ENCODE data around the gene ROBO1.

Gene ROBO1

DNA sequence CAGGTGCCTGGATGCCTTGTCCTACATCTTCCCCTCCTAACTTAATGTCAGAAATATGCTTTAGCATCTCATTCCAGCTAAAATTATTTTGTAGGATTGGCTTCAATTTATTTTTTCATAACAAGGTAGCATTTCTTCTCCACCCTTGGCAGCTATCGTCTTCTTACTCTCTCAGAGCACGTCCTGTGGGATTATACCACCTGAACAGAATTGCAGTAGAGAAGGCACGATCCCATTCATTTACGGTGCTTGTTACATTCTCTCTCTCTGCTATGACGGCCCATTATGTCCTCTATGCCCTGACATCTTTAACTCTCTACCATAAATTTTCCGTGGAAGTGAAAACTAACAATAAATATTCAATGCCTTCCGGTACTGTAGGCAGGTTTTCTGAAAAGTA lies 103.3 kb downstream of the ROBO1 start:
- DNase-seq: no peak

DNA sequence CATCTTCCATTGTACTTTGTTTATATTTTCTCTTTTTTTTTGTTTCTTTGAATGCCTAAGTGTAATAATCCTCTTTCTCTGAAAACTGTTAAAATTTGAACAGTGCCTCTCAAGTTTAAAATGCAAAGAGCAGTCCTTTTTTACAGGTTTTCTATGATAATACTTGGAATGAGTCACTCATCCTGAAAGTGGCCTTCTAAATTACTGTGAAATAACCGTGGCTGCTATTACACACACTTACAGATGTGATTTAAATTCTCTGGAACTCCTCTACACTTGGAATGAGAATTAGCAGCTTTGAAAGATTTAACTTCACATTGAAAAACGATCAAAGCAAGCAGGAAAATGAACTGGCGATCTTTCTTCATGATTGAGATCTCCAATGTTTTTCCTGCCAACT lies 105.9 kb downstream of the ROBO1 start:
- no peak for DNase-seq

DNA sequence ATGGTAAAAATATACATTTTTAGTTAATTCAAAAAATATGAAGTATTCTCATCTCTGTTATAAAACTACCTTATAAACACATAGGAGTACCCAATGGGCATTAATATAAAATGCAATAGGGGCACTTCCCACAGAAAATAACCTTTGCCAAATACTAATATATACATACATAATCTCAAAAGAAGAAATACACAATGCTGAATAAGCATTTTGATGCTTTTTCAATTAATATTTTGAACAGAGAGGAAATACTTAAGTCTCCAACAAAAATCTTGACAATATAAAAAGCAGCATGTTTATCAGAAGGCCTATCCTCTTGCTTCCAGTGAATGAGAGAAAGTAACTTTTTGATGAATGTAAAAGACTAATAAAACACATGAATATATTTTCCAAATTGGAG lies 110.7 kb downstream of the ROBO1 start:
- DNase-seq: no peak

DNA sequence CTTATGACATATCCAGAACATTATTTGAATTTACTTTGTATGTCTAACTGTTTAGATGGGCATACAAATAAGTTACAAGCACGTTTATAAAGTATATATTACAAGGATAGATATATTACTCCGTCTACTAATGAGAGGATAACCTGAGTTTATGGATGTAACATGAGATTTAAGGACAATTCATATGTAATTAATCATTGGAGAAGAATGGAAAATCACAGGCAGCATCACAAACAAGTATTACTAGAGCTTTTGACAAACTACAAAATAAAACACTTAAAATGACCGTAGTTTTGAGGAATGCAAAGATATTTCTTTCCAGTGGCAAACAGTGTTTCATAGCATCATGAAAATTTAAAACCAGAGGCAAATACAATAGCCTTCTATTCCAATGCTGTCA lies 113.8 kb downstream of the ROBO1 start:
- DNase-seq: no peak

DNA sequence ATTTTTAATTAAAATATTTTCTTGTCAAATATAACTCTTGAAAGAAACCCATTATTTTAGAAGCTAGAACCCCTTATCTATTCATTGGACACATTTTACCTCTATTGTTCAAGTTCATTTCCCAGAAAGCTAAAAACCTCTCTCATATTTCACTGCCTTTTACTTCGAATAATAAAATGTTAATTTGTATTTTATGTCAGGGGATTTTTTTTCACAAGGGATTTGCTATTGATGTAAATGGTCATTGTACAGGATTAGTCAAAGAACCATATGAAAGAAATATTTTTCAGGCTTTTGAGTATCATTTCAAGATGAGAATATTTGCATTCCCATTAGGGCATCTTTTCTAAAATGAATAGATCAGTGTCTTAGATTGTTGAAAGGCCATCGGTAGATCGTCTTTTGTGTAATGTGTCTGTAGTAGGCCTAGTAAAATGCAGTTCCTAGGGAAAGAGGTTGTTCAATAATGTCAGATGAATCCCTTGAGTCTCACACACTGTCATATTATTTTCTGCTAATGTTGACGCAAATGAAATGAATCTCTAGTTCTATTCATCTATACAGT lies 114.5 kb downstream of the ROBO1 start:
- DNase-seq: no peak

DNA sequence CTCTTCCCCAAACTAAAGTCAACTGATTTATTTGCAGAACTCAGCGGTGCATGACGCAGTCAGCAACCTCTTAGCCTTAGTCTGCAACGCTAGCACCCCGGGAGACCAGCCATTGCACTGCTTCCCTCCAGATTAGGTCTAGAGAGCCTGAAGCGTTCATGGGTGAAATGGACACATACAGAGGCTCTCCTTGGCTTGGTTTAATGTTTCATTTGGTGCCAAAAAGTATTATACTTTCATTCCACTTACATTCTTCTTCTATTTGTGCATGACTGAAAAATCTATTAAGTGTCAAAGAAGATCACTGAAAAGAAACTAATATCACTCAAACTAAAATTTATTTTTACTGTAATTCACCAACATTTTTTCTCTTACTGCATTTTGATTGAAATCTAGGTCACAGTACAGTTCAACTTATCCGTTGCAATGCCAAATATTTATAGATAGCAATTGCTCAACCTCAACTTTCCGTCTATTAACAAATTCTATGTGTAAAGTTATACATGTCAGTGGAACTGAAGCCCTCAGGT lies 116.2 kb downstream of the ROBO1 start:
- DNase-seq: no peak

DNA sequence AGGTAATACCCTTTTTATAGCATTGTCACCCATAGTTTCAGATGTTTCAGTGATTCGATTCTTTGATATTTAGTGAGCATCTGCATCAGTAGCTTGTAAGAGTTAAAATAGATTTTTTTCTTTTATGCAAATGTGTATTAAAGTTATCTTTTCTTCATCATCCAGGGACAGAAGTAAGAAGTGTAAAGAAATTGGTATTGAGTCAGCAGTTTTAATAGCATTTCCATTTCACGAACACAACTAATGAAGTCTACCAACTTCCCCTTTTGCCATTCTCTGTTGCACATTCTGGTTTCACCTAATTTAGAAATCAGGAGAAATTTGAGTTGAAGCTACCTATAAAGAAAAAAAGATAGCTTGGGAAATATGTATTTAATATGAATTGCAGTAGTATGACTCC lies 127.9 kb downstream of the ROBO1 start:
- no peak for DNase-seq

DNA sequence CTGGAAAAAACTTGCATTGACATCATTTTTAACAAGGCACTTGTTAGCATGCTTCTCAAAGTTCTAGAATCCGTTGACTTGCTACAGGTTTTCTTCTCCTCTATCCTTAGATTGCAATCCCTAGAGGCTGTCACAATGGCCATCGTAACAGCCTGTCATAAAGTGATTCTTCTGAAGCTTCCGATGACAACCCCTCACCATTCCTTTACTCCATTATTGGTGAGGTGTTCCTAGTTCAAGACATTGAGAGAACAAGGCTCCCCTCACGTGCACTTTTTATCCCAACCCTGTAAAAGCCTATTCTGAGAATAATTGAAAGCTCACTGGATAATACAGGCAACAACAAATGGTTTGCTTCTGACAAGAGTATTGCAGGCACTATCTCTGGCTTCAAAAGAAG lies 131.4 kb downstream of the ROBO1 start:
- DNase-seq: no peak

DNA sequence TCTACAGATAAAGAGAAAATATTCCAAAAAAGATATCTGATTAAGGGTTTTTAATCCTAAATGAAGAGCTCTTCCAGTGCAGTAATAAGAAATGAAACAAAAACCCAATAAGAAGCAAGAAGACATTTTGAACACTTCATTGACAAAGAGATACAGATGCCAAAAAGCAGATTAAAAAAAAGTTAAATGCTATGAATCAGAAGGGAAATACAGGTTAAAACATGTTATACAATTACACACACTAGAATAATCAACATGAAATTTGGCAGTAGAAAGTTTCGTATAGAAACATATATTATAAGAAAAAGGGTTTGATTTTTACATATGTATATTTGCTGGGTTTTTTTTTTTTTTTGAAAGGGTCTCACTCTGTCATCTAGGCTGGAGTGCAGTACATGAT lies 135.0 kb downstream of the ROBO1 start:
- no peak for DNase-seq

DNA sequence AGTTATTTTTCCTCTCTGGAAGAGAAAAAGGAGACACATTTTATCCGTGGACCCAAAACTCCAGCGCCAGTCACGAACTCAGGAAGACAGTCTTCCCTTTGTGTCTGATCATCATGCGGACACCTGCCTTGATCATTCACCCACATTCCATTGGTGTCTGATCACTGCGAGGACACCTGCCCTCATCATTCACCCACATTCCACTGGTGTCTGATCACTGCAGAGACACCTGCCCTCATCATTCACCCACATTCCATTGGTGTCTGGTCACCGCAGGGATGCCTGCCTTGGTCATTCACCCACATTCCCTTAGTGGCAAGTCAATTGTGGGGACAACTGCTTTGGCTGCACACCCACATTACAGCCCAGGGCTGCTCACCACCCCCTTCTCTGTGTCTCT lies 148.9 kb downstream of the ROBO1 start:
- no peak for DNase-seq

DNA sequence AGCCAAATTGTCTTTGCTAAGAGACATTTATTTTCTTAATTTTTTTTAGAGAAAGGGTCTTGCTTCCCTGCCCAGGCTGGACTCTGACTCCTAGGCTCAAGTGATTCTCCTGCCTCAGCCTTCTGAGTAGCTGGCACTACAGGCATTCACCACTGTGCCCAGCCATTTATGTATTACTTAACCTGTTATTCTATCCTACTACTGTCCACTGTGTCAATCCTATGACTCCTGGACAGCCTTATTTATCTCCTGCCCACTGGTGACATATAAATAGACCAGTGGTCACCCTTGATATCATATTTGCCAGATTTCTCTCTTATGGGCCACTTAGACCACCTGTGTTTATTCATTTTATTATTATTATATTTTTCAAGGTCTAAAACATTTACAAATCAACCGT lies 161.4 kb downstream of the ROBO1 start:
- no peak for DNase-seq

DNA sequence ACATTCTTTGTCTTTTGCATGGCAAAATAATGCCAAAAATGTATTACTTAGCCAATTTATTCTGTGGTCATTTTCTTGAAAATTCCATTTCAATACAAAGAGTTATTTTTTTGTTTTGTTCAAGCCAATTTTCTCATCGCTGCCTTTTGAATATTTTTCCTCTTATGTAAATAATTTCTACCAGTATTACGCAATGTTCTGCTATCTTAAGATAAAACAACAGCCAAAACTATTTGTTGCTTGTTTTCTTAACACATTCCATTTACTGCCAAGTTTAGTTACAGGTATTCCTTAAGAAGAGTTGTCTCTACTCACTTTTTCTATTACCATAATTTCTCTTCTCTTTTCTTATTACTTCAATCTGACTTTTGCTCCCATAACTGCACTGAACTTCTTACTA lies 163.1 kb downstream of the ROBO1 start:
- DNase-seq: no peak

DNA sequence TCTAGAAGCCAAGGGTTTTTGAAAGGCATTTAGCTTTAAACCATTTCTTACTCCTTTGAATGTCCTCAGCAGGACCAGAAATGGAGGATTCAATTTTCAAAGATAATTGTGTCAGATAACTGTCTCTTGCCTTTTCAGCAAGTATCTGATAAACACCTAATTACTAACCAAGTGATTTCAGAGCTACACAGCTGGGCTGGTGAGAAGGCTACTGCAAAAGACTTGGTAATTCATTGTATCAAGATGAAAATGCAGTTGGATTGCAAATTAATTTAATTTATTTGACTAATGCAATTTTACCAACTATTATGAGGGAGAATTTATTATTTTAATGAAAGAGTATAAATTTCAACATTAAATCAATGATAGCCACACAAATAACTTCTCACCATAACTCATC lies 165.4 kb downstream of the ROBO1 start:
- DNase-seq: no peak

DNA sequence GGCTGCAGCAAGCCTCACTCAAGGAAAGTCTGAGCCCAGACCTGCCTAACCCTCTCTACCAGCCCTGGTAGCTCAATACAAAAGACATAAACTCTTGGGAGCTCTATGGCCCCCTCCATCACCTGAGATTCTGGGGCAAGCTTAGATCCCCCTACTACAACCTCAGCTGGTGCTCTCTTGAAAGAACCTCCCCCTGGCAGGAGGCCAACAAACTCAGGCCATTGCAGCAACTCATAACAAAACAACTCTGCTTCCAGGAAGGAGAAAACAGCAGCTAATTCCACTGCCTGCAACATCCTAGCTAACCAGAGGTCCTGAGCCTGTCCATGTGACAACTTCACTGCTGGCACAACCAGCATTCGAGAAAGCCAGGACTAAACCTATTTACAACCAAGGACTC lies 169.2 kb downstream of the ROBO1 start:
- DNase-seq: no peak

DNA sequence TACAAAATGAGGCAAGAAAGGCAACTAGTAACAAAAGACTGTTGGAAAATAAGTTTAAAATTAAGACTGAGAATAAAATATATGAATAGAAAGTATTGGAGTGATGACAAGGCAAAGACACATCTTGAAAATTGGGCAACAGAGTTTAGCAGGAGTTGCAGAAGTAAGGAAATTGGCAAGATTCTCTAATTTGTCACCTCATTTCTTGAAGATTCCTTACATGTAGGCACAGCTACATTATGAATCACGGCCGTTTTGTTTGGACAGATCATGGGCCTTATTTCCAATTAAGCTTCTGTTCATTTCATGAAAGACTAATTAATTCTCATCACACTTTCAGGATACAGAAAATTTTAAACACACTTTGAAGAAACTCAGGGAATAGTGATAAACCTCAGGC lies 170.1 kb downstream of the ROBO1 start:
- DNase-seq: no peak

DNA sequence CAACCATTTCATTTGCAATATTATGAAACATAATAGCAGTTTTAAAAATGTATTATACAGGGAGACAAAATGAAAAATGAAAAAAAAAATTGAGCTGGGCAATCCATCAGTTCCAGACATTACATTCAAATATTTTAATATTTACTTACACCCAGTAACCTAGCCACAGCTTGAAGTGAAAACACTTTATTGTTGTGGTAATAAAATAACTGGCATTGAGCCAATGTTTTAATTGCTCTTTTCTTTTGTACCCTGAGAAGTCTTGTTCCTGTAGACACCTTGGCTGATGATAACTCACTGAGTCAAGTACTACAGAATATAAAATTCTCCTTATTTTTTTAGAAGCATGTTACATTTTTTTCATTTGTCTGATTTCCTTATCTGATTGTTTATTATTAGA lies 180.6 kb downstream of the ROBO1 start:
- no peak for DNase-seq

DNA sequence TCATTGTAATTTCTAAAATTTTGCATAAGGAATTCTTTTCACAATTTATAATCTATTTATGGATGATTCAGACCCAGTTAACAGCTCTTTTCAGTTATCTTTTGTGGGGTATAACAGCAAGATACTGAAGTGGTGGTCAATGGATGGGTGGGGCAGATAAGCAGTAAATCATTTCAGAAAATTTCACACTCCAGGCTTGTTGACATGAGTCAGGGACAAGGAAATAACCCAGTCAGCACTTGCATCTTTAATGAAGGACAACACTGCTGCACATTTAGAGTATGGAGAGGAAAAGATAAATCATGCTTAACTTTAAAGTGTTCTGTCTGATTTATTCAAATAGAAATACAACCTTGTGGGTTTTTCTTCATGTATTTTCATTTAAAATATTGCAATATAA lies 181.6 kb downstream of the ROBO1 start:
- no peak for DNase-seq

DNA sequence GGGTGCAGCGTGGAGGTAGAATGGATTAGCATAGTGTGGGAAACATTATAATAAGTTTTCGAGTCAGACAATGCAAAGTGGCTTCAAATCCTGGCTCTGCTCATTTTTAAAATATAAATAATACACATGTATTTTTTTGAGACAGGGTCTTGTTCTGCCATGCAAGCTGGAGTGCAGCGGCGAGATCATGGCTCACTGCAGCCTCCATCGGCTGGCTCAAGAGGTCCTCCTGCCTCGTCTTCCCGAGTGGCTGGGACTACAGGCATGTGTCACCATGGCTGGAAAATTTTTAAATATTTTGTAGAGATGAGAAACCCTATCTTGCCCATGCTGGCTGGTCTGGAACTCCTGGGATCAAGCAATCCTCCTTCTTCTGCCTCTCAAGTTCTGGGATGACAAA lies 194.9 kb downstream of the ROBO1 start:
- no peak for DNase-seq

DNA sequence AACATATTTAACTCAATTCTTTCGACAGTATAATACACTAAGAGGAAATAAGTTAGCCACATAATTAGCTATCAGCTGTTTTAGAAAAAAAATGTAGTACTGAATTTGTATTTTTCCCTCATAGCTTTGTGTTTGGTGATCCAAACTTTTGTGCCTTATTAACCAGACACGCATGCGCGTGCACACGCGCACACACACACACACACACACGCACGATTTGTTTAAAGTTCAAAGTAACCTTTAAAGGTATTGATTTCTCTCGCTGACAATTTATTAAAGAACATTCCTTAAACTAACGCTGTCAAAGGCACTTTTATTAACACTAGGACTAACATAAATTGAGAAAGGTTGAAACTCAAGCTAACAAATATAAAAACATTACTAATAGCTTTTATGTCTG lies 198.9 kb downstream of the ROBO1 start:
- DNase-seq: no peak

DNA sequence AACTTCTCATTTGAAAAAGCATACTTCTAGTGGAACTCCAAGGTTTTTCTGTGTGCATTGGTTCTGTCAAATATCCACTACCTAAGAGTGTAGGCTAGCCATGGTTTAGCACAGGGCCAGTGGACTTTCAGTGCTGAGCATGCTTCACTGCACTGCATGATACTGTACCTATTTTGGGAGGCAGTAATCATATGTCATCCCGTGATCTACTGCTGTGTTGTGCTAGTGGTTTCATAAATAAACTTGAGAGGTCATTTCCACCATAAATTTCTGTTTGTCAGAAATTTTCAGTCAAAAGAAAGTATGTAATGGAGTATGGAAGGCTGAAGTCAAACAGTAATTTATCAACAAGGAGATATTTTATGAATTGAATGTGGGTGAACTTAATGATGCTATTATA lies 203.6 kb downstream of the ROBO1 start:
- no peak for DNase-seq

DNA sequence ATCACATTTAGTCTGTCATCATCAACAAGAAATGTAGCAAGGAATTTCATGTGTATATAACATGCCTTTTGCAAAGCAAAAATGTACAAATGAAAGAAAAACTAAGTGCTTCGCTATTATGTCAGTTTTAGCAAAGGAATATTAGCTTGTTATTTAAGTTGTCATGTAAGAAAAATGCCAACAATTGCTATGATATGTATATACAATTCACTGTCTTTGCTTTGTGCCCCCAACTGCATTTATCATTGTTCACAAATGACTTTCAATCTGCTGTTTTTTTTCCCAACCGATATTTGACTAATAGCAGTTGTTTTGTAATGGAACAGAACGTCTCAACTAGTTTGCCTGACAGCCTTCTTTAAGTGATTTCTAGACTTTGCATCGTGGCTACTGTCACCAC lies 207.1 kb downstream of the ROBO1 start:
- DNase-seq: no peak

DNA sequence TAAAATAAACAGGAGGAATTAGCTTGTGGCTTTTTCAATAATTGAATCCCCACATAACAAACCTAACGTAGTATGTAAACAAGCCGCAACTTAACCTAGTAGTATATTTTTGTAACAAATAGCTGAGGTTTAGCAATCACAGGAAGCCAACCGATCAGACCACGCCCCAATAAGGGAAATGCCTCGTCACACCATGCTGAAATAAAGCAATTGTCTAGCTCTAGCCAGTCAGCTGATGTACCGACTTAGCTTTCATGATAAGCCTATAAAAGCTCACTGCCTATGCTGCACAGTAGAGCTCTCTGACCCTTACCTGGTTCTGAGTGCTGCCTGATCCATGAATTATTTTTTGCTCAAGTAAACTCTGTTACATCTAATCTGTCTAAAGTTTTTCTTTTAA lies 208.9 kb downstream of the ROBO1 start:
- DNase-seq: no peak

DNA sequence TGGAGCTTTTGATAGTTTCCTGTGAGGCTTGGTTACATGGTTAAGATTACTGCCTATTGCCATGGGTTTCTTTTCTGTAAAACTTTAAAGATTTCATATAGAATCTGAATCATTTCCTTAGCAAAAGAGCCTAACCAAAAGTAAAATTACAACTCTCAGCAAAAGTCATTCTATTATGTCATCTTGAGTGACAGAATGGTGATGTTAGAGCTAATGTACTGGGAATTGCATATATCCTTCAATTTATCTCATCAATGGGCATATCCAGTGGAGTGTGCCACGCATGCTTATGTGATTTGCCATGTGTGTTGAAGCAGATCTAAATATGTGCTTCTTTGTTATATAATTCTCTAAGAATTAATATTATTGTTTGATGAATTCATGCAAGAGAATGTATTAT lies 212.1 kb downstream of the ROBO1 start:
- DNase-seq: no peak

DNA sequence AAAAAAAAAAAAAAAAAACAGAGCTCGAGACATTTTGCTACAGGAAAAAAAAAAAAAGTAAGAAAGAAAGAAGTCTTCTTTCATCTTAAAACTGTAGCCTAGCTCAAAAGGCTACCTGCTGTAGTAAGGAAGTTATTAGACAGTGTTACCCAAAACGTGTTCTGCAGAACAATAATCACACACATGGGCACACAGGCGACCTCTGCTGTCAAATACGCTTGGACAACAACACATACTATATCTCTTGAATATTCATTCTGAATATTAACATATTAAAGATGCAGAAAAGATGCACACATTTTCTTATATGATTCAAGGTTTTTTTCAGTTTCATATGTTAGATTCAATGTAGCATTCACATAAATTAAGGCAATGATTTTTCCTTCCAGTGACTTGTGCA lies 215.8 kb downstream of the ROBO1 start:
- no peak for DNase-seq

DNA sequence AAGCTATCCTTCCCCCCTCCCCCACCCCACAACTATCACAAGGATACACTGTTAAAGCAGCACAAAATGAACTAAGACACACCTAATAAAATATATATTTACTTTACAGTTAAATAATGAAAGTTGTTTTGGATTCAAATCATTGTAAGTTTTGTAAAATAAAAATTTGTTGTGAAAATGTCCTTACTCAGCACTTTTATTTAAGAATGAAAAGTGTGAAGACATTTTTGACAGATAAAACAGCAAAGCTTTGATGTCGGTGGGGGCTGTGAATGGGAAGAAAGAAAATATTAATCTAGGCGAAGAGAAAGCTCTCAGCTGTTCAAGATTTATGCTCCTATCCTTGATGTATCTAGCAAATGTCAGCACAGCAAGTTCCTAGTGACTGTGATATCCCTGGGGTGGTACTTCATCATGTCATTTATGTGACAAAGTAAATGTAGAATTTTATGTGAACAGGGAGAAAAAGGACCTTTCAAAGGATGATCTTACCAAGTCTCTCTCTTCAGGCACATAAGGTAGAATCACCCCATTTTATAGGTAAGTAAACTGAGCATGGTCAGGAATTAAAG lies 216.4 kb downstream of the ROBO1 start:
- DNase-seq: no peak

Measured in activated gamma-delta T cell treated with Interleukin-2 at 50 U/mL for 16 hours (primary cell).